ENCODE results near the gene MRPL52.
"Not testable (repeated sequence)": the region's sequence is repeated elsewhere in the genome, so short reads cannot be mapped to it uniquely, and the experiment has no call there.

Gene MRPL52

DNA sequence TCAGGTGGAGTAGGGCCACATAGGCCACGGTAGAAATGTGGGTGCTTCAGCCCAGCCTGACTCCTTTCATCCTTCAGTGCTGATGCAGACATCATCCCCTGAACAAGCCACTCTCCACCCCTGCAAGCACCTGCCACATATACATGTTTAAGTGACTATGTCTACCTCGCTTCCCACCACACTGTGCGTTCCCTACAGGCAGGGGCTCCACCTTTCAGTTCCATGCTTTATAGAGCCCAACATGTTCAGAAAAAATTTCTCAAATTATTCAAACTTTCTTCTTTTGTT, 26.1 kb upstream of the MRPL52 start:
- H3K79me2 ChIP-seq (ENCODE audit: insufficient read depth, low read length), result peaks cover 8% of the 10 kb centered on the region; the same call in 1 of the 2 replicates
- H4K20me1 ChIP-seq (ENCODE audit: low read depth, low read length), result no peaks in the 10 kb centered on the region
- peak overlapping the region; percentile 48 for H3K4me2 ChIP-seq (ENCODE audit: low read depth, low read length, poor library complexity, severe bottlenecking)
- no peaks in the 10 kb centered on the region for H3K9me3 ChIP-seq (ENCODE audit: insufficient read depth, low read length)
- H3K9me2 ChIP-seq (replicated peaks; ENCODE audit: insufficient read depth, low read length), result no peaks in the 10 kb centered on the region
- no peaks in the 10 kb centered on the region for H3K36me3 ChIP-seq (ENCODE audit: low read length)
- peak overlapping the region; percentile 76 for H3K27ac ChIP-seq (ENCODE audit: low read depth, low read length)
- peaks cover 7% of the 10 kb centered on the region; the same call in 1 of the 2 replicates for H3F3A ChIP-seq (ENCODE audit: insufficient read depth)
- peak overlapping the region; percentile 23 for H3K9ac ChIP-seq (ENCODE audit: low read length)
- H3K4me3 ChIP-seq (ENCODE audit: insufficient read depth, low read length, poor library complexity, severe bottlenecking), result no peak overlapping the region
- no peak for TF ChIP-seq EZH2phosphoT487 (conservative IDR thresholded peaks at IDR 0.05; ENCODE audit: low read length)
- TF ChIP-seq, protein P1, sequence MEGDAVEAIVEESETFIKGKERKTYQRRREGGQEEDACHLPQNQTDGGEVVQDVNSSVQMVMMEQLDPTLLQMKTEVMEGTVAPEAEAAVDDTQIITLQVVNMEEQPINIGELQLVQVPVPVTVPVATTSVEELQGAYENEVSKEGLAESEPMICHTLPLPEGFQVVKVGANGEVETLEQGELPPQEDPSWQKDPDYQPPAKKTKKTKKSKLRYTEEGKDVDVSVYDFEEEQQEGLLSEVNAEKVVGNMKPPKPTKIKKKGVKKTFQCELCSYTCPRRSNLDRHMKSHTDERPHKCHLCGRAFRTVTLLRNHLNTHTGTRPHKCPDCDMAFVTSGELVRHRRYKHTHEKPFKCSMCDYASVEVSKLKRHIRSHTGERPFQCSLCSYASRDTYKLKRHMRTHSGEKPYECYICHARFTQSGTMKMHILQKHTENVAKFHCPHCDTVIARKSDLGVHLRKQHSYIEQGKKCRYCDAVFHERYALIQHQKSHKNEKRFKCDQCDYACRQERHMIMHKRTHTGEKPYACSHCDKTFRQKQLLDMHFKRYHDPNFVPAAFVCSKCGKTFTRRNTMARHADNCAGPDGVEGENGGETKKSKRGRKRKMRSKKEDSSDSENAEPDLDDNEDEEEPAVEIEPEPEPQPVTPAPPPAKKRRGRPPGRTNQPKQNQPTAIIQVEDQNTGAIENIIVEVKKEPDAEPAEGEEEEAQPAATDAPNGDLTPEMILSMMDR (IDR thresholded peaks at IDR 0.05; ENCODE audit: insufficient read depth, low read length, poor library complexity, severe bottlenecking), result no peak
- H3K27me3 ChIP-seq (ENCODE audit: low read length), result no peaks in the 10 kb centered on the region
- H2AFZ ChIP-seq (ENCODE audit: low read depth, low read length, severe bottlenecking), result no peak overlapping the region

DNA sequence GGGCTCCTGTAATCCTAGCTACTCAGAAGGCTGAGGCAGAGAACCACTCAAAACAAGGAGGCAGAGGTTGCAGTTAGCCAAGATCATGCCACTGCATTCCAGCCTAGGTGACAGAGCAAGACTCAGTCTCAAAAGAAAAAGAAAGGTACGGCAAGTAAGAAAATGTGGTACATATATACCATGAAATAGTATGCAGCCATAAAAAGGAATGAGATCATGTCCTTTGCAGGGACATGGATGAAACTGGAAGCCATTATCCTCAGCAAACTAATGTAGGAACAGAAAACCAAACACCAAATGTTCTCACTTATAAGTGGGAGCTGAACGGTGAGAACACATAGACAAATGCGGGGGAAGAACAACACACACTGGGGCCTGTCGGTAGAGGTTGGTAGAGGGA, 24.5 kb upstream of the MRPL52 start:
- not testable (repeated sequence) for H4K20me1 ChIP-seq (ENCODE audit: low read depth, low read length); H3K9ac ChIP-seq (ENCODE audit: low read length); H3K4me2 ChIP-seq (ENCODE audit: low read depth, low read length, poor library complexity, severe bottlenecking); H3K9me3 ChIP-seq (ENCODE audit: insufficient read depth, low read length); H3K79me2 ChIP-seq (ENCODE audit: insufficient read depth, low read length); H2AFZ ChIP-seq (ENCODE audit: low read depth, low read length, severe bottlenecking); H3K36me3 ChIP-seq (ENCODE audit: low read length); H3F3A ChIP-seq (ENCODE audit: insufficient read depth); H3K9me2 ChIP-seq (replicated peaks; ENCODE audit: insufficient read depth, low read length); H3K27me3 ChIP-seq (ENCODE audit: low read length); H3K4me3 ChIP-seq (ENCODE audit: insufficient read depth, low read length, poor library complexity, severe bottlenecking)
- peak overlapping the region; percentile 76 for H3K27ac ChIP-seq (ENCODE audit: low read depth, low read length)

DNA sequence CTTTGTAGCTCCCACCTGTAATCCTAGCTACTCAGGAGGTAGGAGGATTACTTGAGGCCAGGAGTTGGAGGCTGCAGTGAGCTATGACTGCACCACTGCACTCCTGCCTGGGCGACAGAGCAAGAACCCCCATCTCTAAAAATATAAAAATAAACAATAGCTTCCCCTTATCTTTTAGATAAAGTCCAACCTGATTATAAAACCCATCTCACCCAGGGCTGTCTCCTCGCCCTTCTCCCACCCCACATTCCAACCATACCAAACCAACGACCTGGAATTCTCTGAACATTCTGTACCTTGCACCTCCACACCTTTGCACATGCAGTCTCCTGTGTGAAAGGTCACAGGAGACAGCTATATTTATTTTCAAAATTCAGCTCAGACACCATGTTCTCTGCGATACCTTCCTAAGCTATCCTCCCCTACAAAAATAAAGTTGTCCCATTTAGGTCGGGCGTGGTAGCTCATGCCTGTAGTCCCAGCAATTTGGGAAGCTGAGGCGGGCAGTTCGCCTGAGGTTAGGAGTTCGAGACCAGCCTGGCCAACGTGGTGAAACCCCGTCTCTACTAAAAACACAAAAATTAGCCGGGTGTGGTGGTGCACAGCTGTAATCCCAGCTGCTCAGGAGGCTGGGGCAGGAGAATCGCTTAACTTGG, 22.1 kb upstream of the MRPL52 start:
- no peak overlapping the region for H2AFZ ChIP-seq (ENCODE audit: low read depth, low read length, severe bottlenecking)
- H3K4me2 ChIP-seq (ENCODE audit: low read depth, low read length, poor library complexity, severe bottlenecking), result peak overlapping the region; percentile 35
- no peaks in the 10 kb centered on the region for H3K9me2 ChIP-seq (replicated peaks; ENCODE audit: insufficient read depth, low read length)
- peaks cover 4% of the 10 kb centered on the region; the same call in 1 of the 2 replicates for H3K79me2 ChIP-seq (ENCODE audit: insufficient read depth, low read length)
- no peaks in the 10 kb centered on the region for H3K36me3 ChIP-seq (ENCODE audit: low read length)
- no peaks in the 10 kb centered on the region for H4K20me1 ChIP-seq (ENCODE audit: low read depth, low read length)
- peaks cover 10% of the 10 kb centered on the region; the same call in 1 of the 2 replicates for H3F3A ChIP-seq (ENCODE audit: insufficient read depth)
- peak overlapping the region; percentile 66 for H3K27ac ChIP-seq (ENCODE audit: low read depth, low read length)
- no peaks in the 10 kb centered on the region for H3K9me3 ChIP-seq (ENCODE audit: insufficient read depth, low read length)
- no peaks in the 10 kb centered on the region for H3K27me3 ChIP-seq (ENCODE audit: low read length)
- no peak overlapping the region for H3K4me3 ChIP-seq (ENCODE audit: insufficient read depth, low read length, poor library complexity, severe bottlenecking)
- H3K9ac ChIP-seq (ENCODE audit: low read length), result 0 out of 2 replicates have a peak overlapping the region, but pooled peaks have one; percentile 5
- TF ChIP-seq, protein P1 (IDR thresholded peaks at IDR 0.05; ENCODE audit: insufficient read depth, low read length, poor library complexity, severe bottlenecking), result no peak
- no peak for TF ChIP-seq EZH2phosphoT487 (conservative IDR thresholded peaks at IDR 0.05; ENCODE audit: low read length)

DNA sequence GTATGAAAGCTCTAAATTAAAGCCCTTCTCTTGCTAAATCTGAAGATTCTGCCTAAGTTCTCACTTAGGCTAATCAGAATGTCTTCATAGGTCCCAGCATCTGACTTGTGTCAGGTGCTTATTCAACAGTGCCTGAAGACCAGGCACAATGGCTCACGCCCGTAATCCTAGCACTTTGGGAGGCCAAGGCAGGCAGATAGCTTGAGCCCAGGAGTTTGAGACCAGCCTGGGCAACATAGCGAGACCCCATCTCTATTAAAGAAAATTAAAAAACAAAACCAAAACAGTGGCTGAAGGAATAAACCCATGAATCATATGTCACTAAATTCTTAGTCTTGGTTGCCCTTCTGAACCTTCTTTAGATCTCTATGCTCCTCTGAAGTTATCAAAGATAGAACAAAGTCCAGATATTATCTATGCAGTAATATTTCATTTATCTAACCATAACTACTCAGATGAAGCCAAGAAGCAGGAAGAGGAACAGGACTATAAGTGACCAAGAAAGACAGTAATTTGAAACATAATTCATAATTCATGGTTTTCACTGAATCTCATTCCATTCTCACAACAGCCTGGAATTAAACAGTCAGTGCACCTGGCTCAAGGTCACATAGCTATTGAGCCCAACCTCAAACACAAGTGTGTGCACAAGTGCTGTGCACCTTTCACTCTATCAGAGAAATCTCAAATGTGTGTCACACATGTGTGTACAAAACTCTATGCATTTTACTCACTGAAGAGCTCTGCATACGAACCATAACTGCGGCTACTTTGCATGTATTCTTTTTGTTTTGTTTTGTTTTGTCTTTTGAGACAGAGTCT, 21.1 kb upstream of the MRPL52 start:
- peak overlapping the region; percentile 35 for H3K4me2 ChIP-seq (ENCODE audit: low read depth, low read length, poor library complexity, severe bottlenecking)
- TF ChIP-seq, protein P1 (IDR thresholded peaks at IDR 0.05; ENCODE audit: insufficient read depth, low read length, poor library complexity, severe bottlenecking), result no peak
- no peak for TF ChIP-seq EZH2phosphoT487 (conservative IDR thresholded peaks at IDR 0.05; ENCODE audit: low read length)
- H3K9me2 ChIP-seq (replicated peaks; ENCODE audit: insufficient read depth, low read length), result no peaks in the 10 kb centered on the region
- H4K20me1 ChIP-seq (ENCODE audit: low read depth, low read length), result no peaks in the 10 kb centered on the region
- no peaks in the 10 kb centered on the region for H3K27me3 ChIP-seq (ENCODE audit: low read length)
- peaks cover 17% of the 10 kb centered on the region for H3F3A ChIP-seq (ENCODE audit: insufficient read depth)
- peak overlapping the region; percentile 66 for H3K27ac ChIP-seq (ENCODE audit: low read depth, low read length)
- H2AFZ ChIP-seq (ENCODE audit: low read depth, low read length, severe bottlenecking), result no peak overlapping the region
- H3K79me2 ChIP-seq (ENCODE audit: insufficient read depth, low read length), result no peaks in the 10 kb centered on the region; the same call in 1 of the 2 replicates
- no peaks in the 10 kb centered on the region for H3K9me3 ChIP-seq (ENCODE audit: insufficient read depth, low read length)
- H3K36me3 ChIP-seq (ENCODE audit: low read length), result no peaks in the 10 kb centered on the region
- H3K9ac ChIP-seq (ENCODE audit: low read length), result peak overlapping the region; percentile 5; the same call in 1 of the 2 replicates
- no peak overlapping the region for H3K4me3 ChIP-seq (ENCODE audit: insufficient read depth, low read length, poor library complexity, severe bottlenecking)

Data from SU-DHL-6 (cell line).